Retinal pigment epithelial cell (primary cell): Measurements from ENCODE around the gene KAZALD1.

Experiments used
- DNase-seq: peaks from one replicate; pipeline ENCODE4 v3.0.0-alpha.2; 2010; ENCODE audit warnings: low read depth
- H3K4me3 ChIP-seq: 2 replicates; pipeline ENCODE4 v1.5.1; 2011; ENCODE audit warnings: mild to moderate bottlenecking, low read length, control low read depth, moderate library complexity
- CTCF ChIP-seq: conservative IDR thresholded peaks from 2 replicates; pipeline ENCODE4 v1.5.1; 2011; ENCODE audit warnings: low read depth, low read length, control low read depth, inconsistent platforms

The KAZALD1 gene

GRCh38 chr10:101096378-101096777 is 34.6 kb downstream of the KAZALD1 start:
- DNase-seq = no peak
- TF ChIP-seq CTCF = no peak
- H3K4me3 ChIP-seq = no peak overlapping the region

- no peak overlapping the region for H3K4me3 ChIP-seq
- TF ChIP-seq CTCF = no peak
- no peak for DNase-seq
Observed at GRCh38 chr10:101097881-101098280, 36.1 kb downstream of the KAZALD1 start.

GRCh38 chr10:101099901-101100300 is 38.1 kb downstream of the KAZALD1 start:
- TF ChIP-seq CTCF = no peak
- DNase-seq = no peak
- no peak overlapping the region for H3K4me3 ChIP-seq

GRCh38 chr10:101101372-101101881 is 39.6 kb downstream of the KAZALD1 start:
- no peak for DNase-seq
- TF ChIP-seq CTCF = no peak
- no peak overlapping the region for H3K4me3 ChIP-seq

- no peak for TF ChIP-seq CTCF
- no peak overlapping the region for H3K4me3 ChIP-seq
- no peak for DNase-seq
Observed at GRCh38 chr10:101103430-101103829, 41.6 kb downstream of the KAZALD1 start.

- no peak for TF ChIP-seq CTCF
- H3K4me3 ChIP-seq = no peak overlapping the region
- DNase-seq = no peak
Observed at GRCh38 chr10:101106351-101106750, 44.6 kb downstream of the KAZALD1 start.

GRCh38 chr10:101107771-101108170 is 46.0 kb downstream of the KAZALD1 start:
- no peak for DNase-seq
- no peak overlapping the region for H3K4me3 ChIP-seq

More at GRCh38 chr10:101107771-101108170, 46.0 kb downstream of the KAZALD1 start:
- no peak for TF ChIP-seq CTCF
